NCI-H524 treated with DMSO at 0.1 percent for 48 hours (cell line): ENCODE data around the gene MGST1.
A peak's percentile ranks its signal among the peaks of the same experiment; 100 is the strongest.

Experiments used
- DNase-seq: peaks from one replicate; lab custom pipeline; 2025; lab: John Stamatoyannopoulos, UW

MGST1 gene, protein sequence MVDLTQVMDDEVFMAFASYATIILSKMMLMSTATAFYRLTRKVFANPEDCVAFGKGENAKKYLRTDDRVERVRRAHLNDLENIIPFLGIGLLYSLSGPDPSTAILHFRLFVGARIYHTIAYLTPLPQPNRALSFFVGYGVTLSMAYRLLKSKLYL

DNA sequence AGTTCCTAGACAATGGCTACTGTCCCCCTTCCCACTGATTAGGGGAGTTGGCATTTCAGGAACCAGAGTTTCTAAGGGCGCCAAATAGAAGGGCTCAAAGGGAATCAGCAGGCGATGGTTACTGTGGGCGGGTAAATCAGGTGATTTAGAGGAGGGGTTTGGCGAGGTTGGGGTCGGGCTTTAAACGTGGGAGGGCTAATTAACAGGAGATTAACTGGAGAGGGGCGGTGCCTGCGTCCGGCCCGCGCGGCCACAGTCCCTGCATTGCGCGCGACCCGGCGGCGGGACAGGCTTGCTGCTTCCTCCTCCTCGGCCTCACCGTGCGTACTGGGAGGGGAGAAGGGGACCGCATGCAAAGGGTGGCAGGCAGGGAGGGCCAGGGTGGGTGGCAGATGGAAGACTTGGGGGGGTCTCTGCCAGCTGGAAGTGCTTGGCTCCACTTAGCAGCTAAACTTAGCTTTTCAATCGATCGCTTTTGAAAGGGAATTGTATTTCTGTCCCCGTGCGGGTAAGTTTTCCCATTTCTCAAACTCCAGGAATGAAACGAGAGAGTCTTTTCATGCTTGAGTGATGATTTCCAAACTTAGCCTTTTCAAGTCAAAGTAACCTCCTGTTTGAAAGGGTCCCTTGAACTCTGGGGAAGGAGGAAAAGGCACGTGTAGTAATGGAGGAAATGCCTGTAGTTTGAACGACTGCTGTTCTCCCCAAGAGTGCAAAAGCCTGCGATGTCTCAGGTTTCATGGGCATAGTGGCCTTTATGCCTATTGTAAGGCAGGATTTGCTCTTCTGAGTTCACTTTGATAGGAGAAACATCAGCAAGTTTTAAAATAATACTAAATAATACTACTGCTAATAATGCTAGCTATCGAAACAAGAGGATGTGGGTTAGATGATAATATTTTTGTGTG is at the start of gene MGST1:
TSS of gene MGST1 (plus strand) at position 255 of the 908 bp plus-strand sequence. CDS start 6,608 bp downstream, outside the sequence.
- peak; percentile 69 for DNase-seq

GRCh38 chr12:16299403-16299802 is 48.0 kb upstream of the MGST1 start:
- DNase-seq, result no peak

- no peak for DNase-seq
Observed at GRCh38 chr12:16300122-16300521, 47.3 kb upstream of the MGST1 start.

DNA sequence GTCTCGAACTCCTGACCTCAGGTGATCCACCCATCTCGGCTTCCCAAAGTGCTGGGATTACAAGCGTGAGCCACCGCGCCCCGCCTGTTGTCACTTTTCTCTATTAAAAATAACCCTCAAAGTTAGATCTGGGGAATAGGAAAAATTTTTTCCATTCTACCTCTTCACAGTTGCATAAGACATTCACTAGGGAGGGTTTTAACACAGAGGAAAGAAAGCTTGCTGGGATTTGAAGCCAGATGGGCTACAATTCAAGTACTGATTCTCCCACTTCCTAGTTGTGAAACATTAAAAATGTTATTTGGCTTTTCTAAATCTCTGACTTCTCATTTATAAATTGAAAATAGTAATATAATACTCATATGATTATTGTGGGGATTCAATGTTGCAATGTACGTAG is 46.7 kb upstream of the MGST1 start:
- no peak for DNase-seq

DNA sequence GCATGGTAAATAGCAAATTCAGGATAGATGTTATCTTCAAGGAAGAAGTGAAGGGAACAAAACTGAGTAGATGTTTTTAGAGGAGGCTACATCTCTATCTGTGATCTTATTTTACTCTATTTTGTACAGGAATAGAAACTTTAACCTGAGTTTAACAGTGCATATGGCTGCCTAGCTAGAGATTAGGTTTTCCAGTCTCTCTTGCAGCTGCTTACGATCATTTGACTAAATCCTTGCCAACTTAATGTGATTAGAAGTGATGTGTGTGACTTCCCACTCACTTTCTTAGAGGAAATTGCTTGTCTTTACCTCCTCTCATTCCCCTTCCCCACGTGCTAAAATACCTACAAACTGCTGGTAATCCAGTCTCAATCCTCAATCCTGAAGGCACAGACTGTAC is 43.5 kb upstream of the MGST1 start:
- no peak for DNase-seq

GRCh38 chr12:16307856-16308475 is 39.5 kb upstream of the MGST1 start:
- DNase-seq, result peak; percentile 70

GRCh38 chr12:16310934-16311333 is 36.5 kb upstream of the MGST1 start:
- no peak for DNase-seq

DNA sequence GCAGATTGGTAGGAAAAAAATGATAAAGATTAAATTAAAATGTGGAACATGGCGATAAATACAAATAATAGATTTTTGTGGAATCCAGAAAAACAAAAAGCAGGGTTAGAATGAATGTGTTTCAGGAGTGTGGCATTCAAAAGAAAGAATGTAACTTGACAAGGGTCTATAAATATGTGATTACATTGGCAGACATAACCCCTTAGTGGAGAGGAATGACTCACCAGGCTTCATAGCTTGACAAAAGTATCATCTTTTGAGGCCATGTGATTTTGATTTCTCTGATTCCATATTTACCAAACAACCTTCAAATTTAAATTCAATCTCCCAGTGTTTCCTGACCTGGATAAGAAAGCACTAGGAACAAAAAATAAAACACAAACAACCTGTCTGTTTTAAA is 24.4 kb upstream of the MGST1 start:
- DNase-seq, result no peak

- DNase-seq, result no peak
Observed at GRCh38 chr12:16323638-16324037, 23.8 kb upstream of the MGST1 start.

DNA sequence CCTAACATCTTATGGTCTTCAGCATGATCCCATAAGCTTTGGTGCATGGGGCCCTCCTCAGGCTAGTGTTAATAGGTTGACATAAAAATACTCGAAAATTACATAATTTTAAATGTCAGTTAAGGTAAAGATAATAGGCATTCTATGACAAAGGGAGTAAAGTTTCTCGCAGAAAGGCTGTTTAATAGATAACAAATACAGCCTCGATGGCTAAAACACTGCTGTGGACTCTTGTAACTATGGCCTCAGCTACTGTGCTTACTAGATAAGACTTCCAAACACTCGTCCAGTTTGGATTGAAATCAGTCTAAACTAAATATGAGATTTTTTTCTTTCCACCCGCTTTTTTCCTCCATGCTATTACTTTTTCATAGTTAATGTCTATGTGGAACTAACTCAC is 23.2 kb upstream of the MGST1 start:
- DNase-seq, result no peak

DNA sequence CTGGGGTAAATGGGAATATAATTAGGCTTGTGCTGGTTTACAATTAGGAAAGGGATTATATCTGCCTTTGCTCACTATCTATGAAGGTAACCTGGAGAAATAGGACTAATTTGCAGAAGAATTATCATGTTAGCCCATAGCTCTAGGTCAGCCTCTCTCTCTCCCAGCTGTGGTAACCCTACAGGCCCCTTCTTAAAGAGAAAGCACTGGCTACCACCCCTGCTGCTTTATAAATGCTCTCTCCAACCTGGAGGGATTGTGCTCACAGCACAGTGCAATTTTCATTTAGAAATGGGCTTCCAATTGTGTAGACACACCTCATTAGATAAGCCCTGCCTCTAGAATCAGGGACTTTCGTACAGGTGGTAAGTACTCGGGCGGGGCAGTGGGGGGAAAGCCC is 22.7 kb upstream of the MGST1 start:
- DNase-seq, result no peak

DNA sequence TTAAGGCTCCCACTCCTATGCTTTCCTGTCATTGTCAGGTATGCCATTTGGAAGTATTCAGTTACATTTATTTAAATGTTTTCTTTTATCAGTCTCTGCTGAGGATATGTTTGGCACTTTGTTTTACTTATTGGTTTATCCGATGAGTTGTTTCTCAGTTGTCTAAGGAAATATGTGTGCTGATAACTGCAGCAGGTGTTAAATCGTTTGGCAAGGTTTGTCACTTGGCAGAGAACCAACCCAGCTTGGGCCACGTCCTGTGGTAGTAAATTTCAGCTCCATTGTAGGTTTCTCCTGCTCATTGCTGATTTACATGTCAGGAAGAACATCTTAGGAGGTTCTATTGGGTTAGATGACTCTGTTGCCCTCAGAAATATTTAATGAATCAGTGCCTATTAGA is 22.0 kb upstream of the MGST1 start:
- DNase-seq, result no peak

- no peak for DNase-seq
Observed at GRCh38 chr12:16327963-16328362, 19.5 kb upstream of the MGST1 start.

- DNase-seq, result no peak
Observed at GRCh38 chr12:16329594-16329993, 17.9 kb upstream of the MGST1 start.

GRCh38 chr12:16330560-16330959 is 16.9 kb upstream of the MGST1 start:
- no peak for DNase-seq

DNA sequence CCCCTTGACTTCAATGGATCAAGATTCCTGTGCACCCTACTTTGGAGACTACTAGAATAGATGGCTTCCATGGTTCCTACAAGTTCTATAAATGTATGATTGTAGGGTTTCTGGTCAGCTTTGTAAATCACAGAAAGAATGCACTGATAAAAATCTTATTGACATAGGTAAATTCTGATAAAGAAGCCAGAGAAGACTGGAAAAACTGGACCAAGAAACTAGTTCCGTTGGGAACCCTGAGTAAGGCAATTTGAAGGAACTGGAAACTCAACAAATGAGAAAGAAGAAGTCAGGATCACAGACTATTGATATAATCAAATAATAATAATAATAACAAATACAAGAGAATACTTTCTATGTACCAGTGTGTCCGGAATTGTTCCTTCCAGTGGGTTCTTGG is 15.4 kb upstream of the MGST1 start:
- no peak for DNase-seq

GRCh38 chr12:16335838-16336237 is 11.6 kb upstream of the MGST1 start:
- no peak for DNase-seq

DNA sequence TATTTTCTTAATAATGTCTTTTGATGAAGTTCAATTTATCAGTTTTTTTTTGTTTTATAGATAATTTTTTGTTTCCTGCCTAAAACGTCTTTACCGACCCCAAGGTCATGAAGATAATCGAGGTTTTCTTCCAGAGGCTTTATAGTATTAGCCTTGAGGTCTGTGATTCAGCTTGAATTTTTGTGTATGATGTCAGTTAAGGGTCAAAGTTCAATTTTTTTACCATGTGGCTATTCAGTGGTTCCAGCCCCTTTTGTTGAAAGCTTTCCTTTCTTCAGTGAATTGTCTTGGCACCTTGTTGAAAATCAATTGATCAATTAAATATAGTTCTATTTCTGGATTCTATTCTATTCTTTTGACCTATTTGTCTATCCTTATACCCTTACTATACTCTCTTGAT is 3.2 kb upstream of the MGST1 start:
- no peak for DNase-seq

GRCh38 chr12:16345105-16345504 is 2.3 kb upstream of the MGST1 start:
- DNase-seq, result no peak

- DNase-seq, result no peak
Observed at GRCh38 chr12:16346958-16347357, 487 bp upstream of the MGST1 start.

- DNase-seq, result no peak
Observed at GRCh38 chr12:16348435-16349130, 1.1 kb downstream of the MGST1 start.

- no peak for DNase-seq
Observed at GRCh38 chr12:16349131-16349460, 1.7 kb downstream of the MGST1 start.

- DNase-seq, result no peak
Observed at GRCh38 chr12:16350682-16351081, 3.2 kb downstream of the MGST1 start.
